ENCODE results near the gene TMEM164. TPM values are rescaled to one million over a fixed set of nuclear protein-coding genes. Genes with fewer than 3 reads are reported as not detected.

The TMEM164 gene
- total RNA-seq, 2 donors from 2014 or later, result 12.2 to 24.1 TPM

GRCh38 chrX:110103344-110103743 is 100.4 kb downstream of the TMEM164 start:
- no peaks in the 10 kb centered on the region for H3K27me3 Mint-ChIP-seq

GRCh38 chrX:110104078-110104477 is 101.2 kb downstream of the TMEM164 start:
- no peaks in the 10 kb centered on the region for H3K36me3 Mint-ChIP-seq (ENCODE audit: low read depth)
- H3K27ac Mint-ChIP-seq, result no peak overlapping the region
- H3K4me1 Mint-ChIP-seq, result no peaks in the 10 kb centered on the region
- no peaks in the 10 kb centered on the region for H3K9me3 Mint-ChIP-seq
- no peak for ATAC-seq (replicated peaks)
- H3K4me3 Mint-ChIP-seq, result no peak overlapping the region
- no peaks in the 10 kb centered on the region for H3K27me3 Mint-ChIP-seq

More at GRCh38 chrX:110103344-110103743, 100.4 kb downstream of the TMEM164 start:
- no peak for ATAC-seq (replicated peaks)
- H3K36me3 Mint-ChIP-seq (ENCODE audit: low read depth), result no peaks in the 10 kb centered on the region
- no peaks in the 10 kb centered on the region for H3K4me1 Mint-ChIP-seq
- no peaks in the 10 kb centered on the region for H3K9me3 Mint-ChIP-seq
- H3K4me3 Mint-ChIP-seq, result no peak overlapping the region
- no peak overlapping the region for H3K27ac Mint-ChIP-seq

- Mint-ChIP-seq H3K9me3 (no peaks in the 10 kb centered on the region), H3K4me1 (no peaks in the 10 kb centered on the region), H3K4me3 (no peak overlapping the region), H3K27ac (no peak overlapping the region), H3K27me3 (no peaks in the 10 kb centered on the region), H3K36me3 (ENCODE audit: low read depth) (no peaks in the 10 kb centered on the region)
- ATAC-seq (replicated peaks), result no peak
Observed at GRCh38 chrX:110108381-110108821, 105.5 kb downstream of the TMEM164 start.

GRCh38 chrX:110114260-110114776 is 111.4 kb downstream of the TMEM164 start:
- Mint-ChIP-seq H3K36me3 (ENCODE audit: low read depth) (no peaks in the 10 kb centered on the region), H3K4me1 (no peaks in the 10 kb centered on the region), H3K27ac (no peak overlapping the region), H3K4me3 (no peak overlapping the region), H3K9me3 (no peaks in the 10 kb centered on the region), H3K27me3 (no peaks in the 10 kb centered on the region)
- ATAC-seq (replicated peaks), result no peak

GRCh38 chrX:110116066-110116980 is 113.4 kb downstream of the TMEM164 start:
- H3K9me3 Mint-ChIP-seq, result no peaks in the 10 kb centered on the region
- no peaks in the 10 kb centered on the region for H3K27me3 Mint-ChIP-seq
- H3K4me1 Mint-ChIP-seq, result no peaks in the 10 kb centered on the region
- no peak overlapping the region for H3K27ac Mint-ChIP-seq
- H3K4me3 Mint-ChIP-seq, result no peak overlapping the region
- no peaks in the 10 kb centered on the region for H3K36me3 Mint-ChIP-seq (ENCODE audit: low read depth)
- ATAC-seq (replicated peaks), result no peak

GRCh38 chrX:110118530-110118929 is 115.6 kb downstream of the TMEM164 start:
- H3K4me3 Mint-ChIP-seq, result no peak overlapping the region
- H3K4me1 Mint-ChIP-seq, result no peaks in the 10 kb centered on the region
- no peak overlapping the region for H3K27ac Mint-ChIP-seq

GRCh38 chrX:110119480-110119879 is 116.6 kb downstream of the TMEM164 start:
- no peak overlapping the region for H3K27ac Mint-ChIP-seq
- H3K4me3 Mint-ChIP-seq, result no peak overlapping the region
- no peaks in the 10 kb centered on the region for H3K36me3 Mint-ChIP-seq (ENCODE audit: low read depth)
- no peaks in the 10 kb centered on the region for H3K9me3 Mint-ChIP-seq
- no peak for ATAC-seq (replicated peaks)
- no peaks in the 10 kb centered on the region for H3K4me1 Mint-ChIP-seq
- H3K27me3 Mint-ChIP-seq, result no peaks in the 10 kb centered on the region

More at GRCh38 chrX:110118530-110118929, 115.6 kb downstream of the TMEM164 start:
- Mint-ChIP-seq H3K9me3 (no peaks in the 10 kb centered on the region), H3K36me3 (ENCODE audit: low read depth) (no peaks in the 10 kb centered on the region), H3K27me3 (no peaks in the 10 kb centered on the region)
- no peak for ATAC-seq (replicated peaks)

- Mint-ChIP-seq H3K27ac (no peak overlapping the region), H3K9me3 (no peaks in the 10 kb centered on the region), H3K36me3 (ENCODE audit: low read depth) (no peaks in the 10 kb centered on the region), H3K4me1 (no peaks in the 10 kb centered on the region), H3K27me3 (no peaks in the 10 kb centered on the region), H3K4me3 (no peak overlapping the region)
- no peak for ATAC-seq (replicated peaks)
Observed at GRCh38 chrX:110120025-110120424, 117.1 kb downstream of the TMEM164 start.

- Mint-ChIP-seq H3K4me3 (no peak overlapping the region), H3K27me3 (no peaks in the 10 kb centered on the region), H3K9me3 (no peaks in the 10 kb centered on the region), H3K27ac (no peak overlapping the region), H3K36me3 (ENCODE audit: low read depth) (no peaks in the 10 kb centered on the region), H3K4me1 (no peaks in the 10 kb centered on the region)
- ATAC-seq (replicated peaks), result no peak
Observed at GRCh38 chrX:110123331-110123782, 120.4 kb downstream of the TMEM164 start.

GRCh38 chrX:110125446-110126162 is 122.7 kb downstream of the TMEM164 start:
- H3K36me3 Mint-ChIP-seq (ENCODE audit: low read depth), result no peaks in the 10 kb centered on the region
- H3K27ac Mint-ChIP-seq, result no peak overlapping the region
- H3K9me3 Mint-ChIP-seq, result no peaks in the 10 kb centered on the region
- no peaks in the 10 kb centered on the region for H3K4me1 Mint-ChIP-seq
- H3K4me3 Mint-ChIP-seq, result no peak overlapping the region
- no peaks in the 10 kb centered on the region for H3K27me3 Mint-ChIP-seq
- no peak for ATAC-seq (replicated peaks)

GRCh38 chrX:110131031-110131430 is 128.1 kb downstream of the TMEM164 start:
- no peaks in the 10 kb centered on the region for H3K9me3 Mint-ChIP-seq
- H3K4me1 Mint-ChIP-seq, result peaks cover 5% of the 10 kb centered on the region
- H3K4me3 Mint-ChIP-seq, result no peak overlapping the region
- H3K27me3 Mint-ChIP-seq, result no peaks in the 10 kb centered on the region
- ATAC-seq (replicated peaks), result no peak
- H3K27ac Mint-ChIP-seq, result peak overlapping the region; percentile 67
- peaks cover 6% of the 10 kb centered on the region for H3K36me3 Mint-ChIP-seq (ENCODE audit: low read depth)

GRCh38 chrX:110132450-110133114 is 129.7 kb downstream of the TMEM164 start:
- H3K27me3 Mint-ChIP-seq, result no peaks in the 10 kb centered on the region

GRCh38 chrX:110133735-110134370 is 130.9 kb downstream of the TMEM164 start:
- peaks cover 6% of the 10 kb centered on the region for H3K36me3 Mint-ChIP-seq (ENCODE audit: low read depth)
- H3K4me3 Mint-ChIP-seq, result peak overlapping the region; percentile 47
- ATAC-seq (replicated peaks), result peak; percentile 67
- no peaks in the 10 kb centered on the region for H3K9me3 Mint-ChIP-seq
- H3K27me3 Mint-ChIP-seq, result no peaks in the 10 kb centered on the region
- H3K27ac Mint-ChIP-seq, result peak overlapping the region; percentile 85
- peaks cover 5% of the 10 kb centered on the region for H3K4me1 Mint-ChIP-seq

More at GRCh38 chrX:110132450-110133114, 129.7 kb downstream of the TMEM164 start:
- peak overlapping the region; percentile 85 for H3K27ac Mint-ChIP-seq
- peak; percentile 78 for ATAC-seq (replicated peaks)
- no peak overlapping the region for H3K4me3 Mint-ChIP-seq
- peaks cover 6% of the 10 kb centered on the region for H3K36me3 Mint-ChIP-seq (ENCODE audit: low read depth)
- H3K4me1 Mint-ChIP-seq, result peaks cover 5% of the 10 kb centered on the region
- no peaks in the 10 kb centered on the region for H3K9me3 Mint-ChIP-seq

GRCh38 chrX:110135618-110136017 is 132.7 kb downstream of the TMEM164 start:
- Mint-ChIP-seq H3K27ac (no peak overlapping the region), H3K4me3 (no peak overlapping the region), H3K9me3 (no peaks in the 10 kb centered on the region), H3K4me1 (peaks cover 5% of the 10 kb centered on the region), H3K27me3 (no peaks in the 10 kb centered on the region), H3K36me3 (ENCODE audit: low read depth) (peaks cover 6% of the 10 kb centered on the region)
- no peak for ATAC-seq (replicated peaks)

All from activated T-helper 17 cell treated with anti-CD3 and anti-CD28 coated beads, Interleukin-2, amount 50 U/mL, for 72 hours (primary cell).